GM19438 (cell line): ENCODE data around the gene OR56B4.
"Not testable (repeated sequence)": the region's sequence is repeated elsewhere in the genome, so short reads cannot be mapped to it uniquely, and the experiment has no call there.

Source experiments
- ATAC-seq: cut with Tn5 transposase; IDR thresholded peaks from one replicate; pipeline ENCODE4 v1.9.1; 2021; ENCODE audit warnings: low read depth; ENCODE audit not compliant: unreplicated experiment

Gene OR56B4

GRCh38 chr11:6143737-6144136 is 36.3 kb downstream of the OR56B4 start:
- ATAC-seq, result not testable (repeated sequence)

DNA sequence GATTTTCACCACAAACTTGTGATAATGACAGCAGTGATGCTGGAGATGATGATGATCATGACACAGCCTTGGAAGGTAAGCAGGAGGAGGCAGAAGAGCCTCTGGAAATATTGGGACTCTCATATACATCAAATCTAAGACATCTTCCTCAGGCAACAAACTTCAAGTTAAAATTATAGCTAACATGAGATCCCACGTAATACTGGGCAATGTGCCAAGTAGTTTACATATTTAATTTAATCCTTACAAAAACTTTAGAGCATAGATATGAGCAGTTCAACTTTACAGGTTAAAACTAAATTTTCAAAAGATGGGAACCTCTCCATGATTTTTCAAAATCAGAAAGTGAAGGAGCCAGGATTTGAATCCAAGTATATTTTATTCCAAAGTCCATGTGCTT is 43.6 kb downstream of the OR56B4 start:
- no peak for ATAC-seq

GRCh38 chr11:6152126-6152525 is 44.6 kb downstream of the OR56B4 start:
- ATAC-seq, result no peak

DNA sequence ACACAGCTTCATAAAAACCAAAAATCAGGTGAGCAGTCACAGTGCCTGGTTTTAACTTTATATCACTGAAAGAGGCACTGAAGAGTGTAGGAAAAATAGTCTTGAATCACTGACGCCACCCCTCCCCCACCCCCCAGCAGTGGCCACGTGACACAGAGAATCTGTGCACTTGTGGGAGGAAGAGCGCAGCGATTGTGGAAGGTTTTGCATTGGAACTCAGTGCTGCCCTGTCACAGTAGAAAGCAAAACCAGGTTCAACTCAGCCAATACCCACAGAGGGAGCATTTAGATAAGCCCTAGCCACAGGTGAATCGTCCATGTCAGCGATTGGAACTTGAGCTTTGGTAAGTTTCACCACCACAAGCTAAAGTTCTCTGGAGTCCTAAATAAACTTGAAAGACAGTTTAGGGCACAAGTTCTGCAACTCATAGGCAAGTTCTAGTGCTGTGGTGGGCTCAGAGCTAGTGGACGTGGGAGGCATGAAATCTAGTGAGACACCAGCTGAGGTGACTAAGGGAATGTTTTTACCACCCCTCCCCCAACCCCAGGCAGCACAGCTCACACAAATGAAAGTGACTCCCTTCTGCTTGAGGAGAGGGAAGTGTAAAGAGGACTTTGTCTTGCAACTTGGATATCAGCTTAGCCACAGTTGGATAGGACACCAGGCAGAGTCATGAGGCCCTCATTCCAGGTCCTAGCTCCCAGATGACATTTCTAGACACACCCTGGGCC is 49.3 kb downstream of the OR56B4 start:
- no peak for ATAC-seq
